ENCODE results near the gene NDUFB11. TPM values are rescaled to one million over a fixed set of nuclear protein-coding genes. Genes with fewer than 3 reads are reported as not detected.

Gene NDUFB11
- total RNA-seq (2022) (120 and 129 TPM in 2 replicates), Bru-seq, nascent RNA (percentile 82 among the genes with signal in this experiment), BruChase-seq, experiment 1, labeled RNA remaining after a 2-hour chase (percentile 77 among the genes with signal in this experiment), BruChase-seq, experiment 2, labeled RNA remaining after a 6-hour chase (percentile 91 among the genes with signal in this experiment)
- long read RNA-seq, transcript NDUFB11-202 (3 exons, 1,388 nt), result major isoform, 150 of 228 reads
- long read RNA-seq, transcript NDUFB11-201 (3 exons, 948 nt), result minor isoform, 75 of 228 reads
- long read RNA-seq, partial matches to known transcripts, result 1 of 228 reads
- long read RNA-seq, other reads (novel, unspliced or antisense), result 2 of 228 reads

DNA sequence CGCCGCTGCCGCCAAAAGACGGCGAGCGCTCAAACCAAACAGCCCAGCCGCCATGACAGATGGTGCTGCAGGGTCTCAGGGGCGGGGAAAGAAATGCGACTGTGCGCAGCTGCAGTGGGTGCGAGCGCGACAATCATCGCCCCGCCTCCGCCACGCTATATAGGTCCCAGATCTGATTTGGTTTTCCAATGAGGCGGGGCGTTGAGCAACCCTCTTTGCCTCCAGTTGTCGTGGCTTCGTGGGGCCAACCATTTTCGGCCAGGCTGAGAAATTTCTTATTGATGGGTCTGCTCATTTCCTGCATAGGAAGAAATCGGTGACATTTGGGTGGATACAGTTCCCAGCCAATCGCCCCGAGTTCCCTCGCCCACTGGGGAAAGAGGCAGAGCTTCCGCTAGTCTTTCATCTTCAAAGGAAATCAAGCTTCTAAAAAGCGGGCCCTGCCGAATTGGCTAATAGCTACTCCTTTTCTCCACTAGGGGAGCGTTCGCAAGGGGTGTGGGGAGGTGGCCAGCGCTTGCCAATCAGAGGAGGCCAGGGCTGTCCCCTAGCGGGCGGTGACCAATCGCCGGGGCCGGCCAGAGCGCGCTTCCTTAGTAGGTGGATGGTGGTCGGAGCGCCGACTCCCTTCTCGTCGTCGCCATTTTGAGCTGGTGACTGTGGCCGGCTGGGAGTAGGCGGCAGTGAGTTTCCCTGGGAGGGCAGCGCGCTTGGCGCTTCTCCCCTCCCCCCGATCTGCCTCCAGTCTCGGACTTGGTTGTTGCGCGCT lies at the start of gene NDUFB11, which contains the start of gene RBM10:
NDUFB11 (minus strand) TSS at position 77 of the 769 bp plus-strand sequence; CDS start at position 54, 23 bp downstream.
RBM10 (plus strand) TSS at position 596 of the 769 bp plus-strand sequence. CDS start 2,261 bp downstream, outside the sequence.
- H3K27ac Mint-ChIP-seq (ENCODE audit: unreplicated experiment), result peak within 1 kb of the TSS; percentile 99
- DNase-seq, result peak; percentile 94
- intact Hi-C loops (cut with micrococcal nuclease; ENCODE audit: unreplicated experiment), result no loop called here
- CTCF ChIA-PET, result interaction anchor here (0.6 to 1.2 kb wide), 8 partner anchors 8 to 379 kb away, joined by 3 to 6 read pairs (median 3); no protein-coding TSS in a partner anchor
- H3K4me3 Mint-ChIP-seq (ENCODE audit: unreplicated experiment), result peak within 1 kb of the TSS; percentile 92
- peaks cover 33% of the 10 kb centered on the region for H3K36me3 Mint-ChIP-seq (ENCODE audit: insufficient read depth, unreplicated experiment)
- H3K9me3 ChIP-seq, result no peaks in the 10 kb centered on the region
- no peaks in the 10 kb centered on the region; the same call in 1 of the 2 replicates for H3K36me3 ChIP-seq (ENCODE audit: control insufficient read depth, insufficient read depth, low read length)
- TF ChIP-seq, protein P1, sequence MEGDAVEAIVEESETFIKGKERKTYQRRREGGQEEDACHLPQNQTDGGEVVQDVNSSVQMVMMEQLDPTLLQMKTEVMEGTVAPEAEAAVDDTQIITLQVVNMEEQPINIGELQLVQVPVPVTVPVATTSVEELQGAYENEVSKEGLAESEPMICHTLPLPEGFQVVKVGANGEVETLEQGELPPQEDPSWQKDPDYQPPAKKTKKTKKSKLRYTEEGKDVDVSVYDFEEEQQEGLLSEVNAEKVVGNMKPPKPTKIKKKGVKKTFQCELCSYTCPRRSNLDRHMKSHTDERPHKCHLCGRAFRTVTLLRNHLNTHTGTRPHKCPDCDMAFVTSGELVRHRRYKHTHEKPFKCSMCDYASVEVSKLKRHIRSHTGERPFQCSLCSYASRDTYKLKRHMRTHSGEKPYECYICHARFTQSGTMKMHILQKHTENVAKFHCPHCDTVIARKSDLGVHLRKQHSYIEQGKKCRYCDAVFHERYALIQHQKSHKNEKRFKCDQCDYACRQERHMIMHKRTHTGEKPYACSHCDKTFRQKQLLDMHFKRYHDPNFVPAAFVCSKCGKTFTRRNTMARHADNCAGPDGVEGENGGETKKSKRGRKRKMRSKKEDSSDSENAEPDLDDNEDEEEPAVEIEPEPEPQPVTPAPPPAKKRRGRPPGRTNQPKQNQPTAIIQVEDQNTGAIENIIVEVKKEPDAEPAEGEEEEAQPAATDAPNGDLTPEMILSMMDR (IDR thresholded peaks at IDR 0.05; ENCODE audit: insufficient read depth in 1 of 2, low read depth in 1 of 2, low read length in 1 of 2, severe bottlenecking in 1 of 2, unreplicated experiment in 1 of 2), result peak; percentile 54 to 60
- POLR2A ChIA-PET, result interaction anchor here (0.7 to 1.5 kb wide), 5 partner anchors 16 to 1551 kb away, joined by 3 to 12 read pairs (median 7); partner anchors contain the start of gene USP11
- no peaks in the 10 kb centered on the region for H3K9me3 Mint-ChIP-seq (ENCODE audit: unreplicated experiment)
- H3K27me3 Mint-ChIP-seq (ENCODE audit: insufficient read depth, unreplicated experiment), result no peaks in the 10 kb centered on the region
- BruUV-seq (replicated peaks), result no TSS peak
- peak within 1 kb of the TSS; percentile 94 for H3K4me3 ChIP-seq (ENCODE audit: low read depth, low read length)
- H3K4me1 Mint-ChIP-seq (ENCODE audit: low read depth, unreplicated experiment), result peaks cover 7% of the 10 kb centered on the region
- H3K27me3 ChIP-seq (replicated peaks; ENCODE audit: control insufficient read depth, insufficient read depth, low read length), result no peaks in the 10 kb centered on the region
- H3K4me1 ChIP-seq, result no peaks in the 10 kb centered on the region

GRCh38 chrX:47193475-47194193 lies 49.1 kb upstream of the NDUFB11 start, which contains the start of gene UBA1:
TSS of gene UBA1 (plus strand) at chrX:47193829. CDS start at chrX:47198803, 4,974 bp downstream.
- Mint-ChIP-seq H3K4me1 (ENCODE audit: low read depth, unreplicated experiment) (peaks cover 9% of the 10 kb centered on the region), H3K27ac (ENCODE audit: unreplicated experiment) (peak within 1 kb of the TSS; percentile 94), H3K4me3 (ENCODE audit: unreplicated experiment) (peak within 1 kb of the TSS; percentile 82), H3K27me3 (ENCODE audit: insufficient read depth, unreplicated experiment) (no peaks in the 10 kb centered on the region), H3K9me3 (ENCODE audit: unreplicated experiment) (no peaks in the 10 kb centered on the region), H3K36me3 (ENCODE audit: insufficient read depth, unreplicated experiment) (peaks cover 46% of the 10 kb centered on the region)
- peak within 1 kb of the TSS; percentile 75 for H3K4me3 ChIP-seq (ENCODE audit: low read depth, low read length)
- ChIA-PET POLR2A (interaction anchor here (1.0 kb wide), 1 partner anchor 119 kb away, joined by 4 read pairs; no protein-coding TSS in a partner anchor), CTCF (interaction anchor here (0.7 to 0.8 kb wide), 2 partner anchors 107 to 329 kb away, joined by 3 to 4 read pairs; no protein-coding TSS in a partner anchor)
- no peaks in the 10 kb centered on the region for H3K36me3 ChIP-seq (ENCODE audit: control insufficient read depth, insufficient read depth, low read length)
- peaks cover 3% of the 10 kb centered on the region; the same call in 1 of the 2 replicates for H3K4me1 ChIP-seq
- TF ChIP-seq, protein P1 (IDR thresholded peaks at IDR 0.05; ENCODE audit: insufficient read depth in 1 of 2, low read depth in 1 of 2, low read length in 1 of 2, severe bottlenecking in 1 of 2, unreplicated experiment in 1 of 2), result peak; percentile 46
- DNase-seq, result peak; percentile 91 to 92
- no TSS peak for BruUV-seq (replicated peaks)
- intact Hi-C loops (cut with micrococcal nuclease; ENCODE audit: unreplicated experiment), result loop anchor here (1.0 to 10.0 kb wide), 5 partner anchors 119 to 451 kb away; partner anchors contain the start of gene ZNF41
- H3K9me3 ChIP-seq, result no peaks in the 10 kb centered on the region
- H3K27me3 ChIP-seq (replicated peaks; ENCODE audit: control insufficient read depth, insufficient read depth, low read length), result no peaks in the 10 kb centered on the region

Data from Caco-2 (cell line).